K562 (cell line): ENCODE results near the gene ANKRD65. TPM values are rescaled to one million over a fixed set of nuclear protein-coding genes. Genes with fewer than 3 reads are reported as not detected.

Source experiments
- ATAC-seq: fragments of 200-7000 bp; cut with Tn5 transposase; 3 replicates; pipeline ENCODE4 v1.9.1; 2020; ENCODE audit warnings: moderate library complexity
- BruUV-seq: library from RNA; stranded (reverse); fragments of 400-500 nt; replicated peaks from 2 replicates; lab custom pipeline; 2021; lab: Mats Ljungman, UMichigan
- CTCF ChIA-PET: fragments of 300-600 bp; formaldehyde crosslinking; extraction: SDS; loops from one replicate; lab custom pipeline; 2021; ENCODE audit warnings: low intra/inter-chr PET ratio; lab: Yijun Ruan, JAX
- POLR2A ChIA-PET: fragments of 300-600, 350-650 bp; sonication (Branson Sonifier 250); formaldehyde crosslinking; extraction: SDS; loops from one replicate; lab custom pipeline; 2021; ENCODE audit warnings: antibody characterized with exemption, inconsistent platforms; lab: Yijun Ruan, JAX
- DNase-seq, 4 experiments: peaks; one replicate each; pipeline versions ENCODE4 v3.0.0 to v3.0.0-alpha.2; 2011 to 2018; ENCODE audit warnings: low spot score in 3 of 4, mixed read lengths in 3 of 4; ENCODE audit errors: extremely low read depth in 1 of 4
- FAIRE-seq: peaks from 2 replicates; lab custom pipeline; 2011; peaks lifted over from hg19 to GRCh38; lab: Jason Lieb, UNC
- H2AFZ ChIP-seq: 2 replicates; pipeline ENCODE4 v1.6.0; 2011; ENCODE audit warnings: low read depth, low read length, control low read depth, inconsistent platforms
- H3K27ac ChIP-seq: fragments of 200-600 bp; 3 replicates; pipeline ENCODE4 v1.8.0; 2011; ENCODE audit warnings: low read depth, mild to moderate bottlenecking, control low read depth, inconsistent platforms, low read length, moderate library complexity, mixed read lengths; ENCODE audit errors: extremely low read depth
- H3K27me3 ChIP-seq, 2 experiments: fragments of 300-600 bp in 1 of 2; 2 replicates in 1 of 2; 3 replicates in 1 of 2; pipeline versions ENCODE4 v1.6.0 to v1.8.0; 2011; ENCODE audit warnings: inconsistent platforms in 2 of 2, low read length in 2 of 2, mild to moderate bottlenecking in 1 of 2, mixed read lengths in 1 of 2, moderate library complexity in 1 of 2; ENCODE audit not compliant: control insufficient read depth in 2 of 2, insufficient read depth in 2 of 2
- H3K36me3 ChIP-seq: fragments of 300-600 bp; 3 replicates; pipeline ENCODE4 v1.8.0; 2011; ENCODE audit warnings: mild to moderate bottlenecking, low read length, inconsistent platforms; ENCODE audit not compliant: control insufficient read depth, insufficient read depth
- H3K4me1 ChIP-seq, 2 experiments: fragments of 200-600 bp in 1 of 2; replicated peaks in 1 of 2; 2 replicates in 1 of 2; 3 replicates in 1 of 2; pipeline versions ENCODE4 v1.5.1 to v1.8.0; 2011; ENCODE audit warnings: inconsistent platforms in 2 of 2, low read length in 2 of 2, mild to moderate bottlenecking in 1 of 2, mixed read lengths in 1 of 2, moderate library complexity in 1 of 2; ENCODE audit not compliant: control insufficient read depth in 2 of 2, insufficient read depth in 2 of 2
- H3K4me2 ChIP-seq: 2 replicates; pipeline ENCODE4 v1.6.1; 2011; ENCODE audit warnings: low read length, control low read depth, inconsistent platforms, mixed read lengths; ENCODE audit not compliant: insufficient read depth
- H3K4me3 ChIP-seq: fragments of 200-600 bp; sonication (generic), shearing (Covaris generic); 2 replicates; pipeline ENCODE4 v1.5.1; 2016; ENCODE audit warnings: control low read depth, inconsistent platforms
- H3K79me2 ChIP-seq: fragments of 200-600 bp; 3 replicates; pipeline ENCODE4 v1.8.0; 2011; ENCODE audit warnings: low read length, inconsistent platforms; ENCODE audit not compliant: control insufficient read depth, insufficient read depth
- H3K9ac ChIP-seq, 2 experiments: 2 replicates each; pipeline versions ENCODE4 v1.6.0 to v1.6.1; 2011; ENCODE audit warnings: low read depth in 2 of 2, low read length in 2 of 2, control low read depth in 1 of 2, inconsistent platforms in 1 of 2, mild to moderate bottlenecking in 1 of 2, mixed read lengths in 1 of 2; ENCODE audit not compliant: insufficient read depth in 1 of 2
- H3K9me1 ChIP-seq: one replicate; pipeline ENCODE4 v1.6.0; 2011; ENCODE audit warnings: inconsistent platforms, mild to moderate bottlenecking, low read length, moderate library complexity; ENCODE audit not compliant: control insufficient read depth, insufficient read depth
- H3K9me3 ChIP-seq: replicated peaks from 2 replicates; pipeline ENCODE4 v1.5.1; 2011; ENCODE audit warnings: low read depth, low read length, inconsistent platforms; ENCODE audit not compliant: control insufficient read depth, insufficient read depth
- H4K20me1 ChIP-seq: replicated peaks from 2 replicates; pipeline ENCODE4 v1.6.1; 2011; ENCODE audit warnings: low read length, inconsistent platforms, mixed read lengths; ENCODE audit not compliant: control insufficient read depth, insufficient read depth
- BMI1 ChIP-seq: fragments of 150-350 bp; IDR thresholded peaks from 2 replicates; pipeline ENCODE4 v1.6.1; 2014; ENCODE audit warnings: low read length
- CREB3 ChIP-seq: fragments of 450-650 bp; conservative IDR thresholded peaks from 2 replicates; pipeline ENCODE4 v1.6.1; 2016; ENCODE audit warnings: missing genetic modification characterization, low read depth, mild to moderate bottlenecking, missing compliant biosample characterization, moderate library complexity
- ELK3 ChIP-seq: fragments of 450-650 bp; formaldehyde crosslinking; IDR thresholded peaks from 2 replicates; pipeline ENCODE4 v1.4.0; 2020; ENCODE audit warnings: mild to moderate bottlenecking
- ERF ChIP-seq: fragments of 450-650 bp; formaldehyde crosslinking; IDR thresholded peaks from 2 replicates; pipeline ENCODE4 v1.4.0; 2020; ENCODE audit warnings: mild to moderate bottlenecking, mixed read lengths
- KDM2B ChIP-seq: fragments of 250-450 bp; sonication (Bioruptor Pico); IDR thresholded peaks from 2 replicates; pipeline ENCODE4 v1.8.0; 2021; ENCODE audit warnings: mild to moderate bottlenecking, moderate library complexity
- MCM7 ChIP-seq, 2 experiments: fragments of 450-650 bp; IDR thresholded peaks; 2 replicates each; pipeline ENCODE4 v1.6.1; 2016 to 2018
- NCOA1 ChIP-seq: fragments of 450-650 bp; IDR thresholded peaks from 2 replicates; pipeline ENCODE4 v1.6.1; 2016; ENCODE audit warnings: low read depth
- NFATC3 ChIP-seq: fragments of 450-650 bp; IDR thresholded peaks from 2 replicates; pipeline ENCODE4 v1.6.1; 2017; ENCODE audit warnings: mild to moderate bottlenecking
- RFX1 ChIP-seq: fragments of 450-650 bp; IDR thresholded peaks from 2 replicates; pipeline ENCODE4 v1.6.1; 2016; ENCODE audit warnings: mild to moderate bottlenecking, moderate library complexity
- SP1 ChIP-seq: sonication (generic); formaldehyde crosslinking; IDR thresholded peaks from 2 replicates; pipeline ENCODE4 v1.8.1; 2022; ENCODE audit warnings: mild to moderate bottlenecking, missing genetic modification reagents
- SRSF9 ChIP-seq: fragments of 200-400 bp; formaldehyde crosslinking; IDR thresholded peaks from 2 replicates; pipeline ENCODE4 v1.6.1; 2017; ENCODE audit warnings: low read depth, low read length, borderline replicate concordance
- TCF3 ChIP-seq: sonication (generic); formaldehyde crosslinking; IDR thresholded peaks from 2 replicates; pipeline ENCODE4 v1.4.0; 2020; ENCODE audit warnings: mild to moderate bottlenecking, missing genetic modification reagents
- TCF7L2 ChIP-seq: fragments of 150-350 bp; IDR thresholded peaks from 2 replicates; pipeline ENCODE4 v1.6.1; 2016; ENCODE audit warnings: low read depth, mild to moderate bottlenecking, low read length, moderate library complexity
- TRIM25 ChIP-seq: fragments of 450-650 bp; IDR thresholded peaks from 2 replicates; pipeline ENCODE4 v1.7.0; 2016; ENCODE audit warnings: borderline replicate concordance
- XRCC3 ChIP-seq: fragments of 450-650 bp; IDR thresholded peaks from 2 replicates; pipeline ENCODE4 v1.6.1; 2017; ENCODE audit warnings: mild to moderate bottlenecking, moderate library complexity
- ZBTB5 ChIP-seq: fragments of 450-650 bp; IDR thresholded peaks from 2 replicates; pipeline ENCODE4 v1.6.1; 2017; ENCODE audit warnings: antibody characterized with exemption
- ZNF717 ChIP-seq: fragments of 250-450 bp; sonication (Bioruptor Pico); IDR thresholded peaks from 2 replicates; pipeline ENCODE4 v1.5.0; 2021
- ZSCAN32 ChIP-seq: fragments of 450-650 bp; formaldehyde crosslinking; IDR thresholded peaks from 2 replicates; pipeline ENCODE4 v1.4.0; 2020; ENCODE audit warnings: mild to moderate bottlenecking, moderate library complexity
- WGBS: fragments of 100-300 bp; shearing (Covaris generic); methylation state at CpG from one replicate; pipeline ENCODE4 v1.1.6; 2016; ENCODE audit warnings: low coverage, mixed read lengths; ENCODE audit not compliant: insufficient coverage; ENCODE audit errors: missing lambda C conversion rate; 5-methylcytosine and 5-hydroxymethylcytosine counted together
- in situ Hi-C: fragments of 300-500 bp; cut with MboI; formaldehyde crosslinking; loops from 4 replicates; pipeline ENCODE4 v1.15.0; 2018; ENCODE audit warnings: inconsistent platforms, mixed read lengths
- intact Hi-C: fragments of 100-400 bp; cut with micrococcal nuclease; formaldehyde crosslinking; loops from 2 replicates; pipeline ENCODE4 v1.14.2; 2022
- polyA plus RNA-seq, 8 experiments: library from polyadenylated mRNA; depleted of rRNA in 4 of 8; stranded (reverse) in 5 of 8; unstranded in 3 of 8; fragments of >200 nt; fragmentation: Nextera tagmentation in 2 of 8; fragmentation: Illumina TruSeq in 1 of 8; extraction: Ambion mirVana in 2 of 8; extraction: Trizol in 1 of 8; gene quantifications; 2 replicates each; pipeline versions ENCODE4 v1.2.1 to v1.2.3, GENCODE V29; 2011 to 2014; ENCODE audit warnings: inconsistent platforms in 1 of 8, missing spikeins in 1 of 8
- total RNA-seq, 7 experiments: library from RNA; depleted of rRNA in 6 of 7; stranded (reverse); fragments of >200 nt in 6 of 7; fragmentation: Illumina TruSeq in 2 of 7; extraction: Trizol in 2 of 7; gene quantifications; 2 replicates each; pipeline versions ENCODE4 v1.2.1 to v1.2.3, GENCODE V29; 2011 to 2021; ENCODE audit warnings: low replicate concordance in 1 of 7

ANKRD65 gene
- total and polyA plus RNA-seq, 9 of the 15 experiments (the other 6 are each of a cell fraction or from before 2014, with no cell fraction given): not detected

- intact Hi-C loops: loop anchor here (10.0 kb wide), 1 partner anchor 115 kb away; the partner anchor contains the start of gene ATAD3A
- Histone ChIP-seq H3K79me2 (peaks cover 75% of the 10 kb centered on the region), H3K27ac (peak within 1 kb of the TSS; percentile 98), H3K4me3 (peak within 1 kb of the TSS; percentile 100), H4K20me1 (peaks cover 14% of the 10 kb centered on the region), H3K4me2 (peak within 1 kb of the TSS; percentile 98), H3K36me3 (peaks cover 76% of the 10 kb centered on the region), H3K4me1 (peaks cover 19 to 46% of the 10 kb centered on the region in 2 experiments), H2AFZ (peak within 1 kb of the TSS; percentile 92), H3K9me3 (no peaks in the 10 kb centered on the region), H3K9me1 (peaks cover 8% of the 10 kb centered on the region), H3K27me3 (no peaks in the 10 kb centered on the region), H3K9ac (peak within 1 kb of the TSS; percentile 96 to 100)
- CTCF ChIA-PET: interaction anchor here (0.5 to 1.4 kb wide), 2 partner anchors 34 to 41 kb away, joined by 3 read pairs; no protein-coding TSS in a partner anchor
- ATAC-seq (peak; percentile 96), DNase-seq (peak; percentile 96 to 100 (median 98)), FAIRE-seq (peak; percentile 85)
- POLR2A ChIA-PET: interaction anchor here (0.6 to 5.2 kb wide), 18 partner anchors 8 to 440 kb away, joined by 3 to 58 read pairs (median 4); partner anchors contain the start of genes ANKRD65, AURKAIP1 and MRPL20
- no TSS peak for BruUV-seq
- in situ Hi-C loops: no loop called here
- WGBS: under 1% methylated on average over 82 of the region's 86 CpGs
- TF ChIP-seq BMI1 (no peak), MCM7 (IDR thresholded peaks at IDR 0.05) (no peak), TCF7L2 (no peak), NCOA1 (no peak), TRIM25 (no peak), ERF (0 out of 2 replicates have a peak, but pooled peaks have one; percentile 53), SRSF9 (no peak), RFX1 (peak; percentile 82; the same call in 1 of the 2 replicates), ZNF717 (CRISPR knock-in tag) (no peak), TCF3 (peak; percentile 43), ZSCAN32 (CRISPR knock-in tag) (no peak), SP1 (CRISPR knock-in tag) (peak; percentile 99), CREB3 (tag) (no peak), XRCC3 (no peak), KDM2B (CRISPR knock-in tag) (no peak), ELK3 (CRISPR knock-in tag) (no peak), NFATC3 (no peak), ZBTB5 (no peak)
Observed at GRCh38 chr1:1399187-1399871, 21.7 kb downstream of the ANKRD65 start, which contains the start of gene CCNL2. Gene CCNL2, minus strand, starts transcription at chr1:1399335. Its CDS starts 29 bp downstream, at chr1:1399306.
